Lung (tissue), 12 donors: ENCODE results near the gene RGS12. TPM values are rescaled to one million over a fixed set of nuclear protein-coding genes. Genes with fewer than 3 reads are reported as not detected.

Experiments
- ATAC-seq: fragments of 200-7000 bp; cut with Tn5 transposase; one replicate; pipeline ENCODE4 v1.9.1; 2020; ENCODE audit warnings: moderate number of reproducible peaks; ENCODE audit not compliant: insufficient read depth, low FRiP score
- DNase-seq, 3 donors: peaks; one replicate each; pipeline ENCODE4 v3.0.0-alpha.2; 2013 to 2017
- H3K27ac ChIP-seq, 2 donors: one replicate each; pipeline ENCODE4 v1.5.1; 2013; ENCODE audit warnings: mild to moderate bottlenecking in 2 of 2, moderate library complexity in 2 of 2, control low read depth in 1 of 2, inconsistent platforms in 1 of 2, low read depth in 1 of 2, low read length in 1 of 2
- H3K27me3 ChIP-seq, 3 donors: one replicate each; pipeline ENCODE4 v1.5.1; 2013; ENCODE audit warnings: low read length in 2 of 3; ENCODE audit not compliant: control insufficient read depth in 3 of 3, insufficient read depth in 3 of 3
- H3K36me3 ChIP-seq, 4 donors: one replicate each; pipeline ENCODE4 v1.5.1; 2013; ENCODE audit warnings: low read length in 4 of 4, mild to moderate bottlenecking in 1 of 4, moderate library complexity in 1 of 4; ENCODE audit not compliant: control insufficient read depth in 4 of 4, insufficient read depth in 4 of 4
- H3K4me1 ChIP-seq, 5 donors: one replicate each; pipeline ENCODE4 v1.5.1; 2013; ENCODE audit warnings: low read length in 5 of 5, mild to moderate bottlenecking in 2 of 5, moderate library complexity in 1 of 5; ENCODE audit not compliant: control insufficient read depth in 5 of 5, insufficient read depth in 5 of 5
- H3K4me3 ChIP-seq: one replicate; pipeline ENCODE4 v1.5.1; 2013; ENCODE audit warnings: mild to moderate bottlenecking, control low read depth, moderate library complexity
- H3K9ac ChIP-seq, 2 donors: one replicate each; pipeline ENCODE4 v1.5.1; 2013; ENCODE audit warnings: low read length in 2 of 2, control low read depth in 1 of 2; ENCODE audit not compliant: insufficient read depth in 1 of 2
- H3K9me3 ChIP-seq, 4 donors: one replicate each; pipeline ENCODE4 v1.5.1; 2013; ENCODE audit warnings: low read length in 3 of 4, mild to moderate bottlenecking in 1 of 4, moderate library complexity in 1 of 4; ENCODE audit not compliant: control insufficient read depth in 4 of 4, insufficient read depth in 3 of 4
- CTCF ChIP-seq: IDR thresholded peaks from 2 replicates; pipeline ENCODE4 v1.5.1; 2012; ENCODE audit warnings: mild to moderate bottlenecking; ENCODE audit errors: control extremely low read depth, extremely low read depth
- WGBS, 2 donors: extraction: QIAGEN DNeasy Blood & Tissue Kit; methylation state at CpG; one replicate each; pipeline ENCODE4 v1.1.7; 2013; 5-methylcytosine and 5-hydroxymethylcytosine counted together
- polyA plus RNA-seq, 2 donors: library from polyadenylated mRNA; stranded (reverse); fragments of 200-250 nt; gene quantifications; one replicate each; pipeline ENCODE4 v1.2.1, GENCODE V29; 2013
- total RNA-seq, 2 donors: library from RNA; depleted of rRNA in 1 of 2; stranded (reverse); fragments of >200 nt in 1 of 2; gene quantifications; one replicate each; pipeline ENCODE4 v1.2.1, GENCODE V29; 2014 to 2021
- donor health status: control.
- donor health status: control.
- donor health status: Bipolar disorder and iron deficiency.
- donor health status: healthy.
- donor health status: DM: yes; HTN: yes; CAD: no.

The RGS12 gene
- total and polyA plus RNA-seq, 4 donors: 15.4 to 76.6 (median 44.9) TPM

- WGBS, 2 donors: 81 to 92% methylated on average over 24 of the region's 24 CpGs
- peaks cover 0 to 5% (median 0%) of the 10 kb centered on the region in 3 donors for H3K27me3 ChIP-seq
- DNase-seq (no peak), ATAC-seq (no peak)
- H3K36me3 ChIP-seq: no peaks in the 10 kb centered on the region
- H3K9me3 ChIP-seq: peaks cover 0 to 1% (median 0%) of the 10 kb centered on the region in 4 donors
- H3K27ac ChIP-seq: no peak overlapping the region
- H3K4me1 ChIP-seq: peaks cover 0 to 28% (median 5%) of the 10 kb centered on the region in 5 donors
- H3K4me3 ChIP-seq: no peak overlapping the region
- TF ChIP-seq CTCF: no peak
- H3K9ac ChIP-seq: no peak overlapping the region
These were observed 4.8 kb upstream of the RGS12 start for GRCh38 chr4:3287972-3288570.

GRCh38 chr4:3288571-3289094 is 4.2 kb upstream of the RGS12 start:
- no peak for DNase-seq
- no peak for TF ChIP-seq CTCF
- Histone ChIP-seq H3K9me3 (peaks cover 0 to 1% (median 0%) of the 10 kb centered on the region in 4 donors), H3K36me3 (no peaks in the 10 kb centered on the region), H3K27ac (peak overlapping the region in 1 of 2 donors; percentile 10), H3K27me3 (peaks cover 0 to 5% (median 0%) of the 10 kb centered on the region in 3 donors), H3K4me1 (peaks cover 0 to 30% (median 5%) of the 10 kb centered on the region in 5 donors), H3K4me3 (no peak overlapping the region), H3K9ac (no peak overlapping the region)
- ATAC-seq: no peak
- WGBS, 2 donors: 47 to 72% methylated on average over 11 of the region's 11 CpGs

- no peak for TF ChIP-seq CTCF
- Histone ChIP-seq H3K27ac (no peak overlapping the region), H3K4me3 (no peak overlapping the region), H3K9ac (no peak overlapping the region), H3K9me3 (peaks cover 0 to 1% (median 0%) of the 10 kb centered on the region in 4 donors), H3K4me1 (peaks cover 0 to 46% (median 5%) of the 10 kb centered on the region in 5 donors), H3K27me3 (peaks cover 0 to 5% (median 0%) of the 10 kb centered on the region in 3 donors), H3K36me3 (no peaks in the 10 kb centered on the region)
- ATAC-seq (no peak), DNase-seq (no peak)
- 84 to 96% methylated on average over 11 of the region's 11 CpGs for WGBS, 2 donors
These were observed 2.3 kb upstream of the RGS12 start for GRCh38 chr4:3290476-3290875.
